ENCODE data around the gene OR8D1. TPM values are rescaled to one million over a fixed set of nuclear protein-coding genes. Genes with fewer than 3 reads are reported as not detected.
"Not testable (repeated sequence)": the region's sequence is repeated elsewhere in the genome, so short reads cannot be mapped to it uniquely, and the experiment has no call there.

The OR8D1 gene
- total and polyA plus RNA-seq, 4 donors: not detected

DNA sequence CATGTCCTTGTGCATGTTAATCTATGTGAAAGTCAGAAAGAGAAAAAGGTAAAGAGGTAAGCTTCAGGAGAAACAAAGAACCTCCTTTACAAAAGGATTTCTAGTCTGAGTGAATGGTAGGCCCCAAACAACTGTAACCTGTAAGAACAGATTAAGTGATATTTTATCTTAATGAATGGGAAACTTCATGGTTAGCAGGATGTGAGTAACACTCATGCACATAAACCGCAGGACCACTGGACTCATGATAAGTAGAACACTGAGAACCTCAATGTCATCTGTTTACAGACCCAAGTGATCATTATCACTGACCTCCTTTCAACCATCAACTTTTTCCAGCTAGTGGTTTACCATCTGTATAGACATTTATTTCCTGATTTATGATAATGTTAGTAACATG lies 37.7 kb downstream of the OR8D1 start:
- intact Hi-C loops (cut with DNase I): no loop called here
- no peak for ATAC-seq (ENCODE audit: low FRiP score)
- Histone ChIP-seq H3K27me3 (ENCODE audit: control insufficient read depth in 1 of 2, insufficient read depth in 2 of 2, low read length in 1 of 2) (no peaks in the 10 kb centered on the region), H3K27ac (ENCODE audit: low read depth in 1 of 2, low read length in 2 of 2) (no peak overlapping the region), H3K4me1 (ENCODE audit: control insufficient read depth in 1 of 2, insufficient read depth in 2 of 2, low read length in 2 of 2) (no peaks in the 10 kb centered on the region), H3K9me3 (ENCODE audit: control insufficient read depth, low read length) (no peaks in the 10 kb centered on the region), H3K36me3 (ENCODE audit: control insufficient read depth in 1 of 2, insufficient read depth in 2 of 2, low read length in 1 of 2) (no peaks in the 10 kb centered on the region), H3K4me3 (ENCODE audit: low read length in 2 of 2) (no peak overlapping the region)
- WGBS, 2 donors: 75 to 86% methylated on average over 1 of the region's 1 CpG
- DNase-seq: no peak

DNA sequence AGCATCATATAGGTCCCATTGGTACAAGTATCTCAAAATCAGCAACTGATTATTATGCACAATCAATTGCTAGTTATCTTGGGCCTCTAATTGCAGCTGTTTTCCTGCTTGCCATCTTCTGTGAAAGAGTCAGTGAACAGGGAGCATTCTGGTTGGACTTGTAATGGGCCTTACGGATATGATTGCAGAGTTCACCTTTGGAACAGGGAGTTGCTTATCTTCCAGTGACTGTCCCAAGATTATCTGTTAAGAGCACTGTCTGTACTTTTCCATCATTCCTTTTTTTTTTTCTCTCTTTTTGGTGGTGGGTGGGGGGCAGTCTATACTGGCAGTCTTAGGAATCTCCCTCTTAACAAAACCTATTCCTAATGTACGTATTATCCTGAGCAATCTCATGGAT lies 39.7 kb downstream of the OR8D1 start:
- Histone ChIP-seq H3K27ac (ENCODE audit: low read depth in 1 of 2, low read length in 2 of 2) (no peak overlapping the region), H3K36me3 (ENCODE audit: control insufficient read depth in 1 of 2, insufficient read depth in 2 of 2, low read length in 1 of 2) (no peaks in the 10 kb centered on the region), H3K4me3 (ENCODE audit: low read length in 2 of 2) (no peak overlapping the region), H3K27me3 (ENCODE audit: control insufficient read depth in 1 of 2, insufficient read depth in 2 of 2, low read length in 1 of 2) (no peaks in the 10 kb centered on the region), H3K9me3 (ENCODE audit: control insufficient read depth, low read length) (no peaks in the 10 kb centered on the region), H3K4me1 (ENCODE audit: control insufficient read depth in 1 of 2, insufficient read depth in 2 of 2, low read length in 2 of 2) (no peaks in the 10 kb centered on the region)
- DNase-seq (no peak), ATAC-seq (ENCODE audit: low FRiP score) (no peak)
- WGBS, 2 donors: 85 to 90% methylated on average over 2 of the region's 2 CpGs
- intact Hi-C loops (cut with DNase I): no loop called here

DNA sequence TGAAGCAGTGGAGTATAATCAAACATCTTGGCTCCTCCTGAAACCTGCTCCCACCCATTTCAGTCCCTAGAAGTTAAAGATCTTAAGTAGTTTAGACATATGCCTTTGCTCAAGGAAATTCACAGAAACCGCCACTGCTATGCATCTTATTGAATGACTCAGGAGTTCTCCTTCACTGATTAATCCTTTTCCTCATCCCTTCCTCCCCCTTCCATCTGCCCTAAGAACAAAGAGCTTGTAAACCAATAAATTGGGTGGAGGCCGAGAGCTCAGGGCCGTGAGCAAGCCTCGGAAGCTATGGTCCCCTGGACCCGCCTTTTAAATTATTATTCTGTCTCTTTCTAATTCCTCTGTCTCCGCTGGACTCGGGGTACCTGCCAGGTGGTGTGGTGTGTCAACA lies 42.9 kb downstream of the OR8D1 start:
- H3K4me3 ChIP-seq (ENCODE audit: low read length in 2 of 2); H3K9me3 ChIP-seq (ENCODE audit: control insufficient read depth, low read length); intact Hi-C loops (cut with DNase I); DNase-seq; H3K27ac ChIP-seq (ENCODE audit: low read depth in 1 of 2, low read length in 2 of 2); H3K4me1 ChIP-seq (ENCODE audit: control insufficient read depth in 1 of 2, insufficient read depth in 2 of 2, low read length in 2 of 2); H3K36me3 ChIP-seq (ENCODE audit: control insufficient read depth in 1 of 2, insufficient read depth in 2 of 2, low read length in 1 of 2); ATAC-seq (ENCODE audit: low FRiP score); H3K27me3 ChIP-seq (ENCODE audit: control insufficient read depth in 1 of 2, insufficient read depth in 2 of 2, low read length in 1 of 2): not testable (repeated sequence)
- 36 to 48% methylated on average over 7 of the region's 7 CpGs for WGBS, 2 donors

DNA sequence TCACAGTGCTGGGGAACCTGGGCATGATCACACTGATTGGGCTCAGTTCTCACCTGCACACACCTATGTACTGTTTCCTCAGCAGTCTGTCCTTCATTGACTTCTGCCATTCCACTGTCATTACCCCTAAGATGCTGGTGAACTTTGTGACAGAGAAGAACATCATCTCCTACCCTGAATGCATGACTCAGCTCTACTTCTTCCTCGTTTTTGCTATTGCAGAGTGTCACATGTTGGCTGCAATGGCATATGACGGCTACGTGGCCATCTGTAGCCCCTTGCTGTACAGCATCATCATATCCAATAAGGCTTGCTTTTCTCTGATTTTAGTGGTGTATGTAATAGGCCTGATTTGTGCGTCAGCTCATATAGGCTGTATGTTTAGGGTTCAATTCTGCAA lies 48.7 kb downstream of the OR8D1 start:
- DNase-seq; intact Hi-C loops (cut with DNase I); H3K4me3 ChIP-seq (ENCODE audit: low read length in 2 of 2); H3K27ac ChIP-seq (ENCODE audit: low read depth in 1 of 2, low read length in 2 of 2); ATAC-seq (ENCODE audit: low FRiP score); H3K27me3 ChIP-seq (ENCODE audit: control insufficient read depth in 1 of 2, insufficient read depth in 2 of 2, low read length in 1 of 2); H3K36me3 ChIP-seq (ENCODE audit: control insufficient read depth in 1 of 2, insufficient read depth in 2 of 2, low read length in 1 of 2); H3K4me1 ChIP-seq (ENCODE audit: control insufficient read depth in 1 of 2, insufficient read depth in 2 of 2, low read length in 2 of 2); H3K9me3 ChIP-seq (ENCODE audit: control insufficient read depth, low read length): not testable (repeated sequence)
- 63 to 68% methylated on average over 4 of the region's 4 CpGs for WGBS, 2 donors

DNA sequence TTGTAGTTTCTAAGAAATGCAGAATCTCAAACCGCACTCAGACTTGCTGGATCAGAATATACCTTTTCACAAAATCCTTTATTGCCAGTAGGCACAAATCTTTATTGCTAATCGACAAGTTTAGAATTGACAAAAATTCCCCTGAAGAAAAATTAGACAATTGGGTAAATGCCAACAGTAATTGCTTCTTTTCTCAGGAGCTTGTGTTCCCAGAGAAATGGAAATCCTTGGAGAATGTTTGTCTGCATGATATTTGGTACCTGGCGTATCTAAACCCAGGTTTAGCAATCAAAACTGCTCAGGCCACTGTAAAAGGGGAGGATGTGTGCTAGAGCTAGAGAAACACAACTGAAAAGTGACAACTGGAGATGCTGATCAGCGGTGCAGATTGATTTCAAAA lies 57.7 kb downstream of the OR8D1 start, which contains the start of gene OR8G5:
OR8G5 (plus strand) TSS at position 301 of the 400 bp plus-strand sequence. CDS start 8,556 bp downstream, outside the sequence.
- intact Hi-C loops (cut with DNase I): no loop called here
- 57 to 60% methylated on average over 4 of the region's 4 CpGs for WGBS, 2 donors
- ATAC-seq (ENCODE audit: low FRiP score) (no peak), DNase-seq (no peak)
- H3K9me3 ChIP-seq (ENCODE audit: control insufficient read depth, low read length): no peaks in the 10 kb centered on the region
- no peaks in the 10 kb centered on the region for H3K27me3 ChIP-seq (ENCODE audit: control insufficient read depth in 1 of 2, insufficient read depth in 2 of 2, low read length in 1 of 2)
- no peaks in the 10 kb centered on the region for H3K4me1 ChIP-seq (ENCODE audit: control insufficient read depth in 1 of 2, insufficient read depth in 2 of 2, low read length in 2 of 2)
- H3K36me3 ChIP-seq (ENCODE audit: control insufficient read depth in 1 of 2, insufficient read depth in 2 of 2, low read length in 1 of 2): no peaks in the 10 kb centered on the region
- no peak within 1 kb of the TSS for H3K4me3 ChIP-seq (ENCODE audit: low read length in 2 of 2)
- H3K27ac ChIP-seq (ENCODE audit: low read depth in 1 of 2, low read length in 2 of 2): no peak within 1 kb of the TSS

Other genes starting within 250 kb of the OR8D1 start
- gene VWA5A, start 198.5 kb downstream of the OR8D1 start, total RNA-seq: 10 to 100 TPM; 24.5 to 56.7 TPM
- 10 to 100 TPM in 1 of 2 donors, 1 to 10 TPM in 1; 9.9 to 27.8 TPM for gene VWA5A, start 198.5 kb downstream of the OR8D1 start, polyA plus RNA-seq
- not detected for gene OR10D3, start 130.6 kb downstream of the OR8D1 start, total RNA-seq
- not detected for gene OR10D3, start 130.6 kb downstream of the OR8D1 start, polyA plus RNA-seq
- gene OR8G1, start 72.9 kb downstream of the OR8D1 start, total RNA-seq: not detected
- gene OR8G1, start 72.9 kb downstream of the OR8D1 start, polyA plus RNA-seq: not detected
- not detected for gene OR8G5, start 57.6 kb downstream of the OR8D1 start, total RNA-seq
- gene OR8G5, start 57.6 kb downstream of the OR8D1 start, polyA plus RNA-seq: not detected
- gene OR8D2, start 6.2 kb upstream of the OR8D1 start, total RNA-seq: not detected
- gene OR8D2, start 6.2 kb upstream of the OR8D1 start, polyA plus RNA-seq: not detected
- not detected for gene OR8B2, start 70.5 kb upstream of the OR8D1 start, total RNA-seq
- gene OR8B2, start 70.5 kb upstream of the OR8D1 start, polyA plus RNA-seq: not detected
- gene OR8B3, start 85.1 kb upstream of the OR8D1 start, total RNA-seq: not detected
- gene OR8B3, start 85.1 kb upstream of the OR8D1 start, polyA plus RNA-seq: not detected
- gene OR8B4, start 110.9 kb upstream of the OR8D1 start, total RNA-seq: not detected
- not detected for gene OR8B4, start 110.9 kb upstream of the OR8D1 start, polyA plus RNA-seq
- not detected for gene OR8B8, start 131.7 kb upstream of the OR8D1 start, total RNA-seq
- not detected for gene OR8B8, start 131.7 kb upstream of the OR8D1 start, polyA plus RNA-seq
- not detected for gene OR8B12, start 229.7 kb upstream of the OR8D1 start, total RNA-seq
- not detected for gene OR8B12, start 229.7 kb upstream of the OR8D1 start, polyA plus RNA-seq